Measurements from ENCODE around the gene PVALB.

DNA sequence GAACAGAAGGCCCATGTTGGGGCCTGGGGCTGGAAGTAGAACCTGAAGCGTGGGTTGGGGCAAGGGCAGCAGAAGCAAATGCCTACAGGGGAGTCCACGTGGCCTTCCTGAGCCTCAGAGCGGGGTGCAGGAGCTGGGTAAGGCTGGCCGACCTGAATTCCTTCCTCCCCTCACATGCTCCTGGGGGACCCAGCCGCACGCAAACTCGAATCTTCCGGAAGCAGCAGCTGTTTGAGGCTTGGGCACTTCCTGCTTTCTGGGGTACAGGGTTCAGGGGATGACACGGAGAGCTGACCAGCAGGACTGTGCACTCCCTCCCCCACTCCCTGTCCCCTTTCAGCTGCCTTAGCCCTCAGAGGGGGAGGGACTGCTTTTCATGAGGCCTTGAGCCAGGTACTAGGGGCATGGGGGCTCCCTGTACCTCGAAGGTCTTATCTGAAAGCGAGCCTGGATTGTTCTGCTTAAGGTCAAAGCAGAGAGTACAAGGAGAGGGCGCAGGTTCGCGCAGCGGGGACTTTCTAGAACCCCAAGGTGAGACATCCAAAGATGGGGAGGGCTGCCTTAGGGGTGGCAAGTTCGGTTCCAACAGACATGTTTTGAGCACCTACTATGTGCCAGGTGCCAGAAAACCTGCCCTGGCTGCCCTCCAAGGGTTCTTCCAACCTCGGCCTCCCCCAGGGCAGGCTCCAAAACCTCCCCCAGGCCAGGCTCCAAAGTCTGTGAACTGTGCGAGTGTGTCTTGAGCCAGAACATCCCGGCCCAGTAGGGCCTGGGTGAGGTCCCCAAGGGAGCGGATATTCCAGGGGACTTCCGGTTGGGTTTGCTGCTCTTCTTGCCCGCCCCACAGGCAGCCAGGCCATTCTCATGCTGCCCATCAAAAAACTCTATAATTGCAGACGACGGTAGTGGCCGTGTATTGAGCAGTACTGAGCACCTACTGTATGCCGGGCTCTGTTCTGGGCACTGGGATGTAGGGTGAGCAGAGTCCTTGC, 45.7 kb upstream of the PVALB start:
- TF ChIP-seq POLR2AphosphoS5 (IDR thresholded peaks at IDR 0.05; ENCODE audit: low read depth, low read length): no peak
- TF ChIP-seq POLR2A (IDR thresholded peaks at IDR 0.05; ENCODE audit: low read depth, low read length): no peak
- no peak for TF ChIP-seq TAF1 (IDR thresholded peaks at IDR 0.05; ENCODE audit: low read depth, low read length)
- TF ChIP-seq POU2F2 (IDR thresholded peaks at IDR 0.05; ENCODE audit: low read depth, low read length): no peak
- TF ChIP-seq PAX5 (IDR thresholded peaks at IDR 0.05; ENCODE audit: insufficient read depth, low read length, severe bottlenecking): no peak
